ENCODE results near the gene OSBP. TPM values are rescaled to one million over a fixed set of nuclear protein-coding genes. Genes with fewer than 3 reads are reported as not detected.

OSBP gene
- polyA plus RNA-seq, 1 donor from 2014 or later, result 24.4 TPM

DNA sequence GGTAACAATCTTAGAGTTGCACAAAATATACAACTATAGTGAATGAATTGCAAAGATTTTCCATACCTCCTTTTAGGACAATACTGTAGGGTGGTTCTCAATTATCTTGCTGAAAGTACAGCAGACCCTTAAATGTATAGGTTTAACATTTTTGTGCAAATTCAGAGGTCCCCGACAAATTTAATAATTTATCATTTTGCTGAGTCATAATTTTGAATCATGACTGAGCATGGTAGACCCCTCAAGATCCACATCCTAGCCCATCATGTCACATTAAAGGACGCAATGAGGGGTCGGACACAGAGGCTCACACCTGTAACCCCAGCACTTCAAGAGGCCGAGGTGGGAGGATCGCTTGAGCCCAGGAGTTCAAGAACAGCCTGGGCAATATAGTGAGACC lies 43.5 kb downstream of the OSBP start:
- TF ChIP-seq, protein P1, sequence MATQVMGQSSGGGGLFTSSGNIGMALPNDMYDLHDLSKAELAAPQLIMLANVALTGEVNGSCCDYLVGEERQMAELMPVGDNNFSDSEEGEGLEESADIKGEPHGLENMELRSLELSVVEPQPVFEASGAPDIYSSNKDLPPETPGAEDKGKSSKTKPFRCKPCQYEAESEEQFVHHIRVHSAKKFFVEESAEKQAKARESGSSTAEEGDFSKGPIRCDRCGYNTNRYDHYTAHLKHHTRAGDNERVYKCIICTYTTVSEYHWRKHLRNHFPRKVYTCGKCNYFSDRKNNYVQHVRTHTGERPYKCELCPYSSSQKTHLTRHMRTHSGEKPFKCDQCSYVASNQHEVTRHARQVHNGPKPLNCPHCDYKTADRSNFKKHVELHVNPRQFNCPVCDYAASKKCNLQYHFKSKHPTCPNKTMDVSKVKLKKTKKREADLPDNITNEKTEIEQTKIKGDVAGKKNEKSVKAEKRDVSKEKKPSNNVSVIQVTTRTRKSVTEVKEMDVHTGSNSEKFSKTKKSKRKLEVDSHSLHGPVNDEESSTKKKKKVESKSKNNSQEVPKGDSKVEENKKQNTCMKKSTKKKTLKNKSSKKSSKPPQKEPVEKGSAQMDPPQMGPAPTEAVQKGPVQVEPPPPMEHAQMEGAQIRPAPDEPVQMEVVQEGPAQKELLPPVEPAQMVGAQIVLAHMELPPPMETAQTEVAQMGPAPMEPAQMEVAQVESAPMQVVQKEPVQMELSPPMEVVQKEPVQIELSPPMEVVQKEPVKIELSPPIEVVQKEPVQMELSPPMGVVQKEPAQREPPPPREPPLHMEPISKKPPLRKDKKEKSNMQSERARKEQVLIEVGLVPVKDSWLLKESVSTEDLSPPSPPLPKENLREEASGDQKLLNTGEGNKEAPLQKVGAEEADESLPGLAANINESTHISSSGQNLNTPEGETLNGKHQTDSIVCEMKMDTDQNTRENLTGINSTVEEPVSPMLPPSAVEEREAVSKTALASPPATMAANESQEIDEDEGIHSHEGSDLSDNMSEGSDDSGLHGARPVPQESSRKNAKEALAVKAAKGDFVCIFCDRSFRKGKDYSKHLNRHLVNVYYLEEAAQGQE (IDR thresholded peaks at IDR 0.05; ENCODE audit: borderline replicate concordance), result no peak
- no peak for TF ChIP-seq EP300 (conservative IDR thresholded peaks at IDR 0.05; ENCODE audit: poor library complexity, severe bottlenecking)
- TF ChIP-seq TAF1 (IDR thresholded peaks at IDR 0.05; ENCODE audit: low read depth), result no peak
- TF ChIP-seq EZH2 (IDR thresholded peaks at IDR 0.05; ENCODE audit: borderline replicate concordance, insufficient read depth, low read length, poor library complexity, severe bottlenecking), result no peak
- Histone ChIP-seq H3K36me3 (ENCODE audit: insufficient read depth, low read length) (peaks cover 8% of the 10 kb centered on the region), H3K9me3 (ENCODE audit: low read length) (no peaks in the 10 kb centered on the region), H3K9ac (ENCODE audit: low read length) (no peak overlapping the region), H3K4me2 (ENCODE audit: low read length) (no peak overlapping the region), H3F3A (ENCODE audit: insufficient read depth, low read length, poor library complexity, severe bottlenecking) (no peaks in the 10 kb centered on the region), H4K20me1 (ENCODE audit: insufficient read depth) (no peaks in the 10 kb centered on the region), H3K9me2 (ENCODE audit: insufficient read depth, low read length) (no peaks in the 10 kb centered on the region), H2AFZ (ENCODE audit: low read depth, low read length) (no peak overlapping the region), H3K27ac (ENCODE audit: low read length) (no peak overlapping the region), H3K79me2 (replicated peaks; ENCODE audit: insufficient read depth, low read length) (no peaks in the 10 kb centered on the region), H3K4me3 (ENCODE audit: low read length) (no peak overlapping the region), H3K27me3 (ENCODE audit: insufficient read depth, low read depth, low read length) (no peaks in the 10 kb centered on the region)

DNA sequence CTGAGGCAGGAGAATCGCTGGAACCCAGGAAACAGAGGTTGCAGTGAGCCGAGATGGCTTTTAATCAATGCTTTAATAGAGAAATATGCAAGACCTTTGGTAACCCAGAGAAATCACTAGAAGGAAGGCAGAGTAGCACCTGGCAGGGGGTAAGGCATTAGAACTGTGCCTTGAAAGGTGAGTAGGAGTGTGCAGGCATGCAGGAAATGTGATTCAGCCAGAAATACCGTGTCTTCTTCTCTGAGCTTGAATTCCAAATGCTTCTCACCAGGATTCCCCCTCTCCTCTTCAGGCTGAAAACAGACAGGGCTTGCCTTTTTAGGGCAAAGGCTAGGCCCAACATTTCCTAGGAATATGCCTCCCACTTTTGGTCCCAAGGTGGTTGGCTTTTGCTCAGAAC lies 53.3 kb downstream of the OSBP start:
- no peaks in the 10 kb centered on the region for H3K36me3 ChIP-seq (ENCODE audit: insufficient read depth, low read length)
- no peaks in the 10 kb centered on the region for H3K79me2 ChIP-seq (replicated peaks; ENCODE audit: insufficient read depth, low read length)
- no peak overlapping the region for H3K27ac ChIP-seq (ENCODE audit: low read length)

More for the DNA sequence above, 53.3 kb downstream of the OSBP start:
- Histone ChIP-seq H3K9me3 (ENCODE audit: low read length) (no peaks in the 10 kb centered on the region), H3K27me3 (ENCODE audit: insufficient read depth, low read depth, low read length) (no peaks in the 10 kb centered on the region), H3K9ac (ENCODE audit: low read length) (no peak overlapping the region), H3F3A (ENCODE audit: insufficient read depth, low read length, poor library complexity, severe bottlenecking) (peaks cover 5% of the 10 kb centered on the region), H4K20me1 (ENCODE audit: insufficient read depth) (no peaks in the 10 kb centered on the region), H2AFZ (ENCODE audit: low read depth, low read length) (no peak overlapping the region), H3K4me3 (ENCODE audit: low read length) (no peak overlapping the region), H3K9me2 (ENCODE audit: insufficient read depth, low read length) (no peaks in the 10 kb centered on the region), H3K4me2 (ENCODE audit: low read length) (no peak overlapping the region)
- TF ChIP-seq RAD21 (conservative IDR thresholded peaks at IDR 0.05) (no peak), SMC3 (conservative IDR thresholded peaks at IDR 0.05; ENCODE audit: poor library complexity) (no peak), EP300 (conservative IDR thresholded peaks at IDR 0.05; ENCODE audit: poor library complexity, severe bottlenecking) (no peak), TAF1 (IDR thresholded peaks at IDR 0.05; ENCODE audit: low read depth) (no peak), MXI1 (conservative IDR thresholded peaks at IDR 0.05; ENCODE audit: poor library complexity, severe bottlenecking) (no peak), EZH2 (IDR thresholded peaks at IDR 0.05; ENCODE audit: borderline replicate concordance, insufficient read depth, low read length, poor library complexity, severe bottlenecking) (no peak), POLR2AphosphoS5 (IDR thresholded peaks at IDR 0.05) (no peak)
- TF ChIP-seq, protein P1 (IDR thresholded peaks at IDR 0.05; ENCODE audit: borderline replicate concordance), result no peak
- TF ChIP-seq, protein P2, sequence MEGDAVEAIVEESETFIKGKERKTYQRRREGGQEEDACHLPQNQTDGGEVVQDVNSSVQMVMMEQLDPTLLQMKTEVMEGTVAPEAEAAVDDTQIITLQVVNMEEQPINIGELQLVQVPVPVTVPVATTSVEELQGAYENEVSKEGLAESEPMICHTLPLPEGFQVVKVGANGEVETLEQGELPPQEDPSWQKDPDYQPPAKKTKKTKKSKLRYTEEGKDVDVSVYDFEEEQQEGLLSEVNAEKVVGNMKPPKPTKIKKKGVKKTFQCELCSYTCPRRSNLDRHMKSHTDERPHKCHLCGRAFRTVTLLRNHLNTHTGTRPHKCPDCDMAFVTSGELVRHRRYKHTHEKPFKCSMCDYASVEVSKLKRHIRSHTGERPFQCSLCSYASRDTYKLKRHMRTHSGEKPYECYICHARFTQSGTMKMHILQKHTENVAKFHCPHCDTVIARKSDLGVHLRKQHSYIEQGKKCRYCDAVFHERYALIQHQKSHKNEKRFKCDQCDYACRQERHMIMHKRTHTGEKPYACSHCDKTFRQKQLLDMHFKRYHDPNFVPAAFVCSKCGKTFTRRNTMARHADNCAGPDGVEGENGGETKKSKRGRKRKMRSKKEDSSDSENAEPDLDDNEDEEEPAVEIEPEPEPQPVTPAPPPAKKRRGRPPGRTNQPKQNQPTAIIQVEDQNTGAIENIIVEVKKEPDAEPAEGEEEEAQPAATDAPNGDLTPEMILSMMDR (IDR thresholded peaks at IDR 0.05; ENCODE audit: poor library complexity, severe bottlenecking), result no peak
